ENCODE results near the gene P2RY8. TPM values are rescaled to one million over a fixed set of nuclear protein-coding genes. Genes with fewer than 3 reads are reported as not detected.

Gene P2RY8
- total RNA-seq, 1 donor from 2014 or later: not detected

- Mint-ChIP-seq H3K4me1 (ENCODE audit: unreplicated experiment) (no peaks in the 10 kb centered on the region), H3K9me3 (ENCODE audit: unreplicated experiment) (peaks cover 8% of the 10 kb centered on the region), H3K36me3 (ENCODE audit: low read depth, unreplicated experiment) (peaks cover 36% of the 10 kb centered on the region), H3K27me3 (ENCODE audit: unreplicated experiment) (peaks cover 30% of the 10 kb centered on the region), H3K4me3 (ENCODE audit: unreplicated experiment) (no peak overlapping the region), H3K27ac (ENCODE audit: unreplicated experiment) (no peak overlapping the region)
- DNase-seq (ENCODE audit: low spot score): no peak
- TF ChIP-seq CTCF (IDR thresholded peaks at IDR 0.05; ENCODE audit: unreplicated experiment): no peak
These were observed 118.0 kb downstream of the P2RY8 start for GRCh38 chrX:1418901-1419544.

GRCh38 chrX:1417921-1418771 lies 118.8 kb downstream of the P2RY8 start:
- no peaks in the 10 kb centered on the region for H3K4me1 Mint-ChIP-seq (ENCODE audit: unreplicated experiment)
- H3K27ac Mint-ChIP-seq (ENCODE audit: unreplicated experiment): no peak overlapping the region
- DNase-seq (ENCODE audit: low spot score): no peak
- no peak overlapping the region for H3K4me3 Mint-ChIP-seq (ENCODE audit: unreplicated experiment)
- H3K36me3 Mint-ChIP-seq (ENCODE audit: low read depth, unreplicated experiment): peaks cover 36% of the 10 kb centered on the region
- peaks cover 34% of the 10 kb centered on the region for H3K27me3 Mint-ChIP-seq (ENCODE audit: unreplicated experiment)
- peaks cover 8% of the 10 kb centered on the region for H3K9me3 Mint-ChIP-seq (ENCODE audit: unreplicated experiment)
- TF ChIP-seq CTCF (IDR thresholded peaks at IDR 0.05; ENCODE audit: unreplicated experiment): no peak

GRCh38 chrX:1416965-1417760 lies 119.8 kb downstream of the P2RY8 start:
- no peak for TF ChIP-seq CTCF (IDR thresholded peaks at IDR 0.05; ENCODE audit: unreplicated experiment)
- H3K36me3 Mint-ChIP-seq (ENCODE audit: low read depth, unreplicated experiment): peaks cover 30% of the 10 kb centered on the region
- no peaks in the 10 kb centered on the region for H3K4me1 Mint-ChIP-seq (ENCODE audit: unreplicated experiment)
- H3K27me3 Mint-ChIP-seq (ENCODE audit: unreplicated experiment): peaks cover 37% of the 10 kb centered on the region
- no peak overlapping the region for H3K27ac Mint-ChIP-seq (ENCODE audit: unreplicated experiment)
- no peak for DNase-seq (ENCODE audit: low spot score)
- H3K9me3 Mint-ChIP-seq (ENCODE audit: unreplicated experiment): peaks cover 8% of the 10 kb centered on the region
- H3K4me3 Mint-ChIP-seq (ENCODE audit: unreplicated experiment): no peak overlapping the region

GRCh38 chrX:1416327-1416784 lies 120.6 kb downstream of the P2RY8 start:
- Mint-ChIP-seq H3K27me3 (ENCODE audit: unreplicated experiment) (peaks cover 31% of the 10 kb centered on the region), H3K4me1 (ENCODE audit: unreplicated experiment) (no peaks in the 10 kb centered on the region)
- no peak for DNase-seq (ENCODE audit: low spot score)

More at GRCh38 chrX:1416327-1416784, 120.6 kb downstream of the P2RY8 start:
- peaks cover 24% of the 10 kb centered on the region for H3K36me3 Mint-ChIP-seq (ENCODE audit: low read depth, unreplicated experiment)
- TF ChIP-seq CTCF (IDR thresholded peaks at IDR 0.05; ENCODE audit: unreplicated experiment): no peak
- no peak overlapping the region for H3K4me3 Mint-ChIP-seq (ENCODE audit: unreplicated experiment)
- peaks cover 3% of the 10 kb centered on the region for H3K9me3 Mint-ChIP-seq (ENCODE audit: unreplicated experiment)
- no peak overlapping the region for H3K27ac Mint-ChIP-seq (ENCODE audit: unreplicated experiment)

Other genes with a start within 250 kb of the P2RY8 start
- gene IL3RA, start 200.4 kb downstream of the P2RY8 start, total RNA-seq (ENCODE audit: unreplicated experiment): 0.97 TPM
- 488 TPM for gene SLC25A6, start 145.1 kb downstream of the P2RY8 start, total RNA-seq (ENCODE audit: unreplicated experiment)
- 25.8 TPM for gene ASMTL, start 84.3 kb downstream of the P2RY8 start, total RNA-seq (ENCODE audit: unreplicated experiment)
- gene AKAP17A, start 54.4 kb upstream of the P2RY8 start, total RNA-seq (ENCODE audit: unreplicated experiment): 25.9 TPM
- 0.31 TPM for gene ASMT, start 77.9 kb upstream of the P2RY8 start, total RNA-seq (ENCODE audit: unreplicated experiment)